Mesenchymal stem cell (in vitro differentiated cells and primary cell): ENCODE results near the gene DRAXIN.

Experiments
- DNase-seq: peaks from one replicate; pipeline ENCODE4 v3.0.0-alpha.2; 2013
- H2AFZ ChIP-seq: one replicate; pipeline ENCODE4 v1.6.1; 2013; ENCODE audit warnings: low read depth, mild to moderate bottlenecking, control low read depth, inconsistent platforms, low read length, moderate library complexity
- H2AK5ac ChIP-seq: 2 replicates; pipeline ENCODE4 v1.6.1; 2013; ENCODE audit warnings: low read length, moderate library complexity, mild to moderate bottlenecking, inconsistent platforms; ENCODE audit not compliant: severe bottlenecking
- H2BK120ac ChIP-seq: one replicate; pipeline ENCODE4 v1.6.1; 2013; ENCODE audit warnings: low read depth, mild to moderate bottlenecking, inconsistent platforms, low read length, moderate library complexity
- H2BK12ac ChIP-seq, 2 experiments: one replicate each; pipeline ENCODE4 v1.6.1; 2013; ENCODE audit warnings: inconsistent platforms in 2 of 2, low read length in 2 of 2, mild to moderate bottlenecking in 2 of 2, moderate library complexity in 2 of 2, control low read depth in 1 of 2
- H2BK15ac ChIP-seq: one replicate; pipeline ENCODE4 v1.6.1; 2013; ENCODE audit warnings: mild to moderate bottlenecking, low read depth, inconsistent platforms; ENCODE audit not compliant: poor library complexity, severe bottlenecking
- H2BK5ac ChIP-seq: 2 replicates; pipeline ENCODE4 v1.6.1; 2013; ENCODE audit warnings: low read depth, mild to moderate bottlenecking, low read length, control low read depth, inconsistent platforms; ENCODE audit not compliant: poor library complexity, severe bottlenecking
- H3K14ac ChIP-seq, 2 experiments: one replicate each; pipeline ENCODE4 v1.6.1; 2013; ENCODE audit warnings: inconsistent platforms in 2 of 2, low read length in 2 of 2, control low read depth in 1 of 2, mild to moderate bottlenecking in 1 of 2, moderate library complexity in 1 of 2
- H3K18ac ChIP-seq, 2 experiments: one replicate each; pipeline ENCODE4 v1.6.1; 2013; ENCODE audit warnings: inconsistent platforms in 2 of 2, low read length in 2 of 2, control low read depth in 1 of 2, low read depth in 1 of 2, mild to moderate bottlenecking in 1 of 2
- H3K23ac ChIP-seq, 2 experiments: one replicate each; pipeline ENCODE4 v1.6.1; 2013; ENCODE audit warnings: inconsistent platforms in 2 of 2, low read length in 2 of 2, mild to moderate bottlenecking in 2 of 2, moderate library complexity in 2 of 2, control low read depth in 1 of 2
- H3K27ac ChIP-seq: 2 replicates; pipeline ENCODE4 v1.5.1; 2013; ENCODE audit warnings: mild to moderate bottlenecking, moderate library complexity, low read length, control low read depth, inconsistent platforms; ENCODE audit not compliant: poor library complexity, severe bottlenecking
- H3K27me3 ChIP-seq, 2 experiments: 2 replicates each; pipeline versions ENCODE4 v1.6.1 to v1.7.0; 2013; ENCODE audit warnings: low read length in 2 of 2, mild to moderate bottlenecking in 2 of 2, moderate library complexity in 2 of 2, control low read depth in 1 of 2, inconsistent platforms in 1 of 2; ENCODE audit not compliant: control insufficient read depth in 1 of 2, insufficient read depth in 1 of 2
- H3K36me3 ChIP-seq, 2 experiments: 2 replicates each; pipeline versions ENCODE4 v1.6.1 to v1.7.0; 2013; ENCODE audit warnings: low read length in 2 of 2, control low read depth in 1 of 2, inconsistent platforms in 1 of 2, low read depth in 1 of 2, mild to moderate bottlenecking in 1 of 2; ENCODE audit not compliant: insufficient read depth in 2 of 2, control insufficient read depth in 1 of 2
- H3K4ac ChIP-seq, 2 experiments: one replicate each; pipeline ENCODE4 v1.6.1; 2013; ENCODE audit warnings: inconsistent platforms in 2 of 2, low read length in 2 of 2, mild to moderate bottlenecking in 2 of 2, moderate library complexity in 2 of 2, control low read depth in 1 of 2, low read depth in 1 of 2
- H3K4me1 ChIP-seq: 2 replicates; pipeline ENCODE4 v1.6.1; 2013; ENCODE audit warnings: low read depth, low read length, control low read depth; ENCODE audit not compliant: control insufficient read depth, insufficient read depth
- H3K4me2 ChIP-seq: 2 replicates; pipeline ENCODE4 v1.6.1; 2013; ENCODE audit warnings: low read length, mild to moderate bottlenecking, inconsistent platforms; ENCODE audit not compliant: poor library complexity, severe bottlenecking
- H3K4me3 ChIP-seq, 2 experiments: 2 replicates each; pipeline versions ENCODE4 v1.5.1 to v1.7.0; 2013; ENCODE audit warnings: low read length in 2 of 2, mild to moderate bottlenecking in 2 of 2, control low read depth in 1 of 2, low read depth in 1 of 2; ENCODE audit not compliant: insufficient read depth in 1 of 2
- H3K79me1 ChIP-seq: replicated peaks from 2 replicates; pipeline ENCODE4 v1.6.1; 2013; ENCODE audit warnings: mild to moderate bottlenecking, control low read depth, low read length, inconsistent platforms; ENCODE audit not compliant: poor library complexity, severe bottlenecking
- H3K9ac ChIP-seq: 2 replicates; pipeline ENCODE4 v1.7.0; 2013; ENCODE audit warnings: mild to moderate bottlenecking, low read length, moderate library complexity
- H3K9me3 ChIP-seq: 2 replicates; pipeline ENCODE4 v1.7.0; 2013; ENCODE audit warnings: mild to moderate bottlenecking, low read length; ENCODE audit not compliant: control insufficient read depth
- H4K8ac ChIP-seq: one replicate; pipeline ENCODE4 v1.6.1; 2013; ENCODE audit warnings: inconsistent platforms, mild to moderate bottlenecking, low read length, moderate library complexity
- H4K91ac ChIP-seq: one replicate; pipeline ENCODE4 v1.6.1; 2013; ENCODE audit warnings: mild to moderate bottlenecking, low read length, inconsistent platforms
- WGBS: methylation state at CpG from one replicate; pipeline ENCODE4 v1.1.7; 2013; ENCODE audit warnings: mixed read lengths; 5-methylcytosine and 5-hydroxymethylcytosine counted together

Gene DRAXIN

GRCh38 chr1:11748294-11749202 lies 57.0 kb downstream of the DRAXIN start:
- no peak overlapping the region for H3K4me2 ChIP-seq
- H2AFZ ChIP-seq = no peak overlapping the region
- H2BK5ac ChIP-seq = no peak overlapping the region
- DNase-seq = no peak
- H3K79me1 ChIP-seq = peaks cover 2% of the 10 kb centered on the region
- no peak overlapping the region for H2BK15ac ChIP-seq
- H3K36me3 ChIP-seq = peaks cover 31 to 54% of the 10 kb centered on the region in 2 experiments
- no peak overlapping the region for H2BK12ac ChIP-seq
- peaks cover 5% of the 10 kb centered on the region for H3K4me1 ChIP-seq
- H3K4me3 ChIP-seq = no peak overlapping the region
- H2BK120ac ChIP-seq = no peak overlapping the region
- no peak overlapping the region for H2AK5ac ChIP-seq
- 94% methylated on average over 25 of the region's 27 CpGs for WGBS
- H3K27ac ChIP-seq = no peak overlapping the region
- H3K14ac ChIP-seq = no peak overlapping the region
- H3K9ac ChIP-seq = no peak overlapping the region
- H3K27me3 ChIP-seq = peaks cover 0 to 2% of the 10 kb centered on the region in 2 experiments
- no peak overlapping the region for H3K23ac ChIP-seq
- no peak overlapping the region for H4K8ac ChIP-seq
- H3K9me3 ChIP-seq = no peaks in the 10 kb centered on the region
- H4K91ac ChIP-seq = no peak overlapping the region
- no peak overlapping the region for H3K18ac ChIP-seq
- no peak overlapping the region for H3K4ac ChIP-seq

GRCh38 chr1:11749203-11749689 lies 57.7 kb downstream of the DRAXIN start:
- Histone ChIP-seq H2BK5ac (no peak overlapping the region), H3K36me3 (peaks cover 31 to 54% of the 10 kb centered on the region in 2 experiments), H3K4me1 (peaks cover 6% of the 10 kb centered on the region), H3K27me3 (peaks cover 0 to 9% of the 10 kb centered on the region in 2 experiments), H3K9me3 (no peaks in the 10 kb centered on the region), H3K18ac (no peak overlapping the region), H2AFZ (no peak overlapping the region), H3K4me2 (no peak overlapping the region), H4K8ac (no peak overlapping the region), H2BK12ac (no peak overlapping the region), H3K9ac (no peak overlapping the region), H3K14ac (no peak overlapping the region), H3K79me1 (peaks cover under 1% of the 10 kb centered on the region), H2BK120ac (no peak overlapping the region), H3K4me3 (no peak overlapping the region), H2BK15ac (no peak overlapping the region), H3K23ac (no peak overlapping the region), H3K27ac (no peak overlapping the region), H2AK5ac (no peak overlapping the region), H4K91ac (no peak overlapping the region), H3K4ac (no peak overlapping the region)
- peak; percentile 30 for DNase-seq
- WGBS = 86% methylated on average over 8 of the region's 9 CpGs

- Histone ChIP-seq H2AFZ (no peak overlapping the region), H3K14ac (no peak overlapping the region), H3K4me1 (peaks cover 4% of the 10 kb centered on the region), H3K18ac (no peak overlapping the region), H3K4me2 (no peak overlapping the region), H3K4ac (no peak overlapping the region), H2BK5ac (no peak overlapping the region), H3K27ac (no peak overlapping the region), H3K9me3 (no peaks in the 10 kb centered on the region), H3K23ac (no peak overlapping the region), H3K9ac (no peak overlapping the region), H3K4me3 (no peak overlapping the region), H2BK120ac (no peak overlapping the region), H4K91ac (no peak overlapping the region), H2BK12ac (no peak overlapping the region), H3K79me1 (no peaks in the 10 kb centered on the region), H3K27me3 (peaks cover 0 to 13% of the 10 kb centered on the region in 2 experiments), H4K8ac (no peak overlapping the region), H2AK5ac (no peak overlapping the region), H3K36me3 (peaks cover 31 to 54% of the 10 kb centered on the region in 2 experiments), H2BK15ac (no peak overlapping the region)
- DNase-seq = no peak
- WGBS = 96% methylated on average over 15 of the region's 15 CpGs
Measured at GRCh38 chr1:11749996-11750395, 58.5 kb downstream of the DRAXIN start.

- no peak overlapping the region for H3K4ac ChIP-seq
- H3K4me2 ChIP-seq = no peak overlapping the region
- no peak overlapping the region for H2AFZ ChIP-seq
- H2AK5ac ChIP-seq = no peak overlapping the region
- no peaks in the 10 kb centered on the region for H3K79me1 ChIP-seq
- no peak overlapping the region for H3K9ac ChIP-seq
- peaks cover 0 to 21% of the 10 kb centered on the region in 2 experiments for H3K27me3 ChIP-seq
- H3K14ac ChIP-seq = no peak overlapping the region
- no peak overlapping the region for H3K4me3 ChIP-seq
- H3K9me3 ChIP-seq = no peaks in the 10 kb centered on the region
- H3K27ac ChIP-seq = no peak overlapping the region
- H3K23ac ChIP-seq = no peak overlapping the region
- no peak overlapping the region for H2BK15ac ChIP-seq
- 90% methylated on average over 9 of the region's 9 CpGs for WGBS
- no peak for DNase-seq
- H3K4me1 ChIP-seq = peaks cover 4% of the 10 kb centered on the region
- H2BK120ac ChIP-seq = no peak overlapping the region
- H3K18ac ChIP-seq = no peak overlapping the region
- no peak overlapping the region for H4K91ac ChIP-seq
- H2BK5ac ChIP-seq = no peak overlapping the region
- no peak overlapping the region for H4K8ac ChIP-seq
- no peak overlapping the region for H2BK12ac ChIP-seq
- peaks cover 31 to 46% of the 10 kb centered on the region in 2 experiments for H3K36me3 ChIP-seq
Measured at GRCh38 chr1:11751087-11751486, 59.6 kb downstream of the DRAXIN start.
